Epithelial cell of proximal tubule (primary cell): Measurements from ENCODE around the gene ATP1A3. TPM values are rescaled to one million over a fixed set of nuclear protein-coding genes. Genes with fewer than 3 reads are reported as not detected.

Source experiments
- DNase-seq: peaks from one replicate; pipeline ENCODE4 v3.0.0-alpha.2; 2011; ENCODE audit warnings: low read depth
- H3K4me3 ChIP-seq: 2 replicates; pipeline ENCODE4 v1.5.1; 2011; ENCODE audit warnings: low read depth, mild to moderate bottlenecking, low read length
- CTCF ChIP-seq: conservative IDR thresholded peaks from 2 replicates; pipeline ENCODE4 v1.5.1; 2012; ENCODE audit warnings: low read depth, mild to moderate bottlenecking, low read length
- total RNA-seq: library from RNA; depleted of rRNA; stranded (reverse); fragments of >200 nt; gene quantifications from 2 replicates; pipeline ENCODE4 v1.2.3, GENCODE V29; 2015

Gene ATP1A3
- total RNA-seq, 1 donor from 2014 or later = not detected

- H3K4me3 ChIP-seq = no peak overlapping the region
- TF ChIP-seq CTCF = no peak
- no peak for DNase-seq
Observed at GRCh38 chr19:42033413-42033812, 39.4 kb upstream of the ATP1A3 start.

- no peak overlapping the region for H3K4me3 ChIP-seq
- DNase-seq = peak; percentile 32
- no peak for TF ChIP-seq CTCF
Observed at GRCh38 chr19:42032431-42032830, 38.4 kb upstream of the ATP1A3 start.

- TF ChIP-seq CTCF = no peak
- H3K4me3 ChIP-seq = no peak overlapping the region
- no peak for DNase-seq
Observed at GRCh38 chr19:42030645-42031440, 36.8 kb upstream of the ATP1A3 start.

GRCh38 chr19:42028304-42029216 is 34.5 kb upstream of the ATP1A3 start:
- no peak for DNase-seq
- TF ChIP-seq CTCF = peak; percentile 68

GRCh38 chr19:42024622-42025111 is 30.6 kb upstream of the ATP1A3 start:
- H3K4me3 ChIP-seq = no peak overlapping the region
- no peak for DNase-seq
- TF ChIP-seq CTCF = no peak

More at GRCh38 chr19:42028304-42029216, 34.5 kb upstream of the ATP1A3 start:
- no peak overlapping the region for H3K4me3 ChIP-seq

GRCh38 chr19:42023943-42024260 is 29.9 kb upstream of the ATP1A3 start:
- no peak for TF ChIP-seq CTCF
- no peak overlapping the region for H3K4me3 ChIP-seq

More at GRCh38 chr19:42023943-42024260, 29.9 kb upstream of the ATP1A3 start:
- no peak for DNase-seq
